Stimulated activated CD4-positive, alpha-beta T cell treated with anti-CD3 and anti-CD28 coated beads, Interleukin-1b, Interleukin-23, amount 100 ng/mL, for 24 hours (primary cell): Measurements from ENCODE around the gene DPH7.
"Not testable (repeated sequence)": the region's sequence is repeated elsewhere in the genome, so short reads cannot be mapped to it uniquely, and the experiment has no call there.

Source experiments
- DNase-seq, 4 experiments: peaks; one replicate each; pipeline ENCODE4 v3.0.0-alpha.2; 2020; ENCODE audit warnings: low read depth in 4 of 4, low spot score in 1 of 4

Gene DPH7

DNA sequence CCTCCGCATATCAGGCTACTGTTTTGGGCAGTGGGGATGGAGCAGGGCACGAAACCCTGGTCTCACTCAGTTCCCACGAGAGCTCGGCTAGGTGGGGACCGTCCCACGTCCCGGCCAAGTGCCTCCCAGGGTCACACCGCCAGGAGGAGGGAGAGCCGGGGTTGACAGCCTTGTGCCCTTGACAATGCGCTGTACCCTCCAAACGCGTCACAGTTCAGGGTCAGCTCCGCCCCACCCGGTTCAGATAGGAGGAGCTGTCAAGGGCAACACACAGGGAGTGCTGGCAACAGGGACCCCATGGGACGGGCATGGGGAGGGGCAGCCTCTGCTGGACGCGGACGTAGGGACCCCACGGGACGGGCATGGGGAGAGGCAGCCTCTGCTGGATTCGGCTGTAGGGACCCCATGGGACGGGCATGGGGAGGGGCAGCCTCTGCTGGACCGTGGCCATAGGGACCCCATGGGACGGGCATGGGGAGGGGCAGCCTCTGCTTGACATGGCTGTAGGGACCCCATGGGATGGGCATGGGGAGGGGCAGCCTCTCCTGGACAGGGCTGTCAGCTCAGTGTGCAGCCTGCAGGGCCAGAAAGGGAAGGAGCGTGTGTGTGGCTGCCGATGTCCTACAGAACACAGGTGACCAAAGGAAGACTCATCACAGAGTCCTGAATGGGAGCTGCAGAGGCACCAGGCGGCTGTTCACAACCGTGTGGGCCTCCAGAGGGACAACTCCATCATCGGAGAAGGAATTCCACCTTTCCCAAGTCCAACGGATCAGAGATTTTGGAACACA, 57.9 kb downstream of the DPH7 start:
- no peak for DNase-seq

DNA sequence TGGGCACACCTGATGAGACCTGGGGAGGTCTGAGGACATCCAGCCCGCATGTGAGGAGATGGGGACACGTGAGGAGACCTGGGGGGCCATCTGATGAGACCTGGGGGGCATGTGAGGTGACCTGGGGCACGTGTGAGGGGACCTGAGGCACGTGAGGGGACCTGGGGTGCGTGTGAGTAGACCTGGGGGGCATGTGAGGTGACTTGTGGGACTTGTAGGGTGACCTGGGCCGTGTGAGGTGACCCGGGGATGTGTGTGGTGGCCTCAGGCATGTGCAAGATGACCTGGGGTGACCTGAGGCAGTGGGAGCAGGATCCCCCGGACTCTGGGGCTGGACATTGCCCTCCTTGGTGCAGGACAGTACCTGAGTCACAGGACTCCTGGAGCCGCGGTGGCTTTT, 59.2 kb downstream of the DPH7 start:
- DNase-seq = no peak

DNA sequence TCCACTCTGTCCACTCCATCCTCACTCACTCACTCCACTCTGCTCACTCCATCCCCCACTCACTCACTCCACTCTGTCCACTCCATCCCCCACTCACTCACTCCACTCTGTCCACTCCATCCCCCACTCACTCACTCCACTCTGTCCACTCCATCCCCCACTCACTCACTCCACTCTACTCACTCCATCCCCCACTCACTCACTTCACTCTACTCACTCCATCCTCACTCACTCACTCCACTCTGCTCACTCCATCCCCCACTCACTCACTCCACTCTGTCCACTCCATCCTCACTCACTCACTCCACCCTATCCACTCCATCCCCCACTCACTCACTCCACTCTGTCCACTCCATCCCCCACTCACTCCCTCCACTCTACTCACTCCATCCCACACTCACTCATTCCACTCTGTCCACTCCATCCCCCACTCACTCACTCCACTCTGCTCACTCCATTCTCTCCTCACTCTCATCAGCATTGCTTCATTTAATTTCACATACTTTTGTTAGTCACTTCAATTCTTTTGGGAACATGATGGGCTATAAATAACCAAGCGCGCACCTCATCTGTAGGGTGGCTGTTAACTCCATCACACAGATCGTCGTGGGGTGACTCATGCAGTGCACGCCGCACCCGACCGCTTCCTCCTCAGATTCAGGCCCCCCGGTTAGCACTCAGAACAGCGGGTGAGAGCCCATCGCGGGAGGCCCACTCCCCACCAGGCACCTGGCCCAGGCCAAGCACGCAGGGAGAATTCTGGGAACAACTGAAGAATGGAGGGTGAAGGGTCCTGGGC, 59.9 kb downstream of the DPH7 start:
- not testable (repeated sequence) for DNase-seq

DNA sequence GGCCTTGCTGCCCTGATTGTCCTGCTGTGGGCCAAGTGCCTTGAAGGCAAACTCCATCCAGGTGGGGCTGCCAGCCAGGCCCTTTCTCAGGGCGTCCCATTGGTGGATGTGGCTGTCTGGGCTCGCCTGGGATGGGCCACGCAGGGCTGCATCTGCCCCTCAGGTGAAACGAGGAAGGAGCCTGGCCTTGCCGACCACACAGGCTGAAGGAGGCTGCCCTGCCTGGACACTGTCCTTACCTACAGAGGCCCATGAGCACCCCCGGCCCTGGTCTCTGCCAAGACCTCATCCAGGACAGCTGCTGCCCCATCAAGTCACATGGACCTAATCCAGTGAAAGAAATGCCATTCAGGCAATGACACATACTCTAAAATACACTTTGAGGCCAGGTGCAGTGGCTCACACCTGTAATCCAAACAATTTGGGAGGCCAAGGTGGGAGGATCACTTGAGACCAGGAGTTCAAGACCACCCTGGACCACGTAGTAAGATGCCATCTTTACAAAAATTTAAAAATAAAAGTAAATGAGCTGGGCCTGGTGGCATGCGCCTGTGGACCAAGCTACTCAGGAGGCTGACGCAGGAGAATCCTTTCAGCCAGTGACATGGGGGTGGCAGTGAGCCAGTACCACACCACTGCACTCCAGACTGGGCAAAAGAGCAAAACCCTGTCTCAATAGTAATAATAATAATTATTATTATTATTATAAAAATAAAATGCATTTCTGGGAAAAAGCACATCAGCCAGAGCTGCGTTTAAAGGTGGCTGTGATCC, 62.4 kb downstream of the DPH7 start:
- no peak for DNase-seq

DNA sequence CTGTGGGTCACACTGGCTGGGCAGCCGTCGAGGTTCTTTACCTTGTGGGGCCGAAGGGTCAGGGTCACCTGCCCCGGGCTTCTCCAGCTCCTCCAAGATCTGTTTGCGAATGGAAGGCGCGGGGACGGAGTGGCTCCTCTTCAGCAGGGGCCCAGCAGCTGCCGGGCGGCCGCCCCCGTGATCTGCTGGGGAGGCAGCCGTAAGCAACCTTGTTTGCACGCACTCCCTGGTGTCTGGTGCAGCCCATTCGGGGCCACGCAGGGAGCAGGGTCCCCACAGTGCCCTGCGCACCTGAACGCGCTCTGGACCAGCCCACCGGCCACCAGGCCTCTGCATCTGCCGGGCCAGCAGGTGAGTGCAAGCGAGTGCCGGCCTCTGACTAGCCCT, 63.4 kb downstream of the DPH7 start:
- no peak for DNase-seq

DNA sequence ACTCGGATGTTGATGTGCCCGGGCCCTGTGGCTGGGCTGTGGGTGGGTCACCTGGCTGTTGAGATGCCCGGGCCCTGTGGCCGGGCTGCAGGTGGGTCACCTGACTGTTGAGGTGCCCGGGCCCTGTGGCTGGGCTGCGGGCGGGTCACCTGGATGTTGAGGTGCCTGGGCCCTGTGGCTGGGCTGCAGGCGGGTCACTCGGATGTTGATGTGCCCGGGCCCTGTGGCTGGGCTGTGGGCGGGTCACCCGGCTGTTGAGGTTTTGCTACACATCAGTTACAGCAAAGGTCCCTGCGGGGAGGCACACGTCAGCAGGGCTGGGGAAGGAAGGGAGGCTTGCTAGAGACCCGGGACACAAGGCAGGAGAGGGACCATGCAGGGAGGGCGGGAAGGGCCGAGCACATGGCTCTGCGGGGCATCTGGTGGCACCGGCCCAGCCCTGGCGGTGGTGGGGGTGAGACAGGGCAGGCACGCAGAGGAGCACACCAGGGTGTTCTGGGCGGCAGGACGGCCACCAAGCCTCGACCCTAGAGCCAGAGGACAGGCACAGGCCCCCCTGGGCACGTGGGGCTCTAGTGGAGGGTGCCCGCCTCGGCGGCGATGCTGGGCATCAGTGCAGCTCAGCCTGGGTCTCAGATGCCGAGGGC, 63.9 kb downstream of the DPH7 start:
- no peak for DNase-seq

DNA sequence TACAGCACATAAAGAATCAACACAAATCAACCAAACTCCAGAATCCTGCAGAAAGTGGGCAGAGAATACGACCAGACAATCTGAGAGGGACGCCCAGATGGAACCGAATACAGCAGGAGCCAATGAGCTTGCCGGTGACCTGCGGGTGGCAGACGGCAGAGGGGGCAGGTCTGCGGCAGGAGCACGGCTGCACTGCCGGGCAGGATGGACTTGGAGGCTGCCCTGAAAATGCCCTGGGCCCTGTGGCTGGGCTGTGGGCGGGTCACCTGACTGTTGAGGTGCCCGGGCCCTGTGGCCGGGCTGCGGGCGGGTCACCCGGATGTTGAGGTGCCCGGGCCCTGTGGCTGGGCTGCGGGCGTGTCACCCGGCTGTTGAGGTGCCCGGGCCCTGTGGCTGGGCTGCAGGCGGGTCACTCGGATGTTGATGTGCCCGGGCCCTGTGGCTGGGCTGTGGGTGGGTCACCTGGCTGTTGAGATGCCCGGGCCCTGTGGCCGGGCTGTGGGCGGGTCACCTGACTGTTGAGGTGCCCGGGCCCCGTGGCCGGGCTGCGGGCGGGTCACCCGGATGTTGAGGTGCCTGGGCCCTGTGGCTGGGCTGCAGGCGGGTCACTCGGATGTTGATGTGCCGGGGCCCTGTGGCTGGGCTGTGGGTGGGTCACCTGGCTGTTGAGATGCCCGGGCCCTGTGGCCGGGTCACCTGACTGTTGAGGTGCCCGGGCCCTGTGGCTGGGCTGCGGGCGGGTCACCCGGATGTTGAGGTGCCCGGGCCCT, 64.7 kb downstream of the DPH7 start:
- not testable (repeated sequence) for DNase-seq

DNA sequence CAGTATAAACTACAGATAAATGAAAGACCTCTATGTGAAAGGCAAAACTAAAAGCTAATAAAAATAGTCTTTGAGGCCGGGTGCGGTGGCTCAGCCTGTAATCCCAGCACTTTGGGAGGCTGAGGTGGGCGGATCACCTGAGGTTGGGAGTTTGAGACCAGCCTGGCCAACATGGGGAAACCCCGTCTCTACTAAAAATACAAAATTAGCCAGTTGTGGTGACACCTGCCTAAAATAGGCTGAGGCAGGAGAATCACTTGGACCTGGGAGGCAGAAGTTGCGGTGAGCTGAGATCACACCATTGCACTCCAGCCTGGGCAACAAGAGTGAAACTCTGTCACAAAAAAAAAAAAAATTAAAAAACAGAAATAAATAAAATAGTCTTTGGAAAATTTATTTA, 65.6 kb downstream of the DPH7 start:
- DNase-seq = not testable (repeated sequence)

DNA sequence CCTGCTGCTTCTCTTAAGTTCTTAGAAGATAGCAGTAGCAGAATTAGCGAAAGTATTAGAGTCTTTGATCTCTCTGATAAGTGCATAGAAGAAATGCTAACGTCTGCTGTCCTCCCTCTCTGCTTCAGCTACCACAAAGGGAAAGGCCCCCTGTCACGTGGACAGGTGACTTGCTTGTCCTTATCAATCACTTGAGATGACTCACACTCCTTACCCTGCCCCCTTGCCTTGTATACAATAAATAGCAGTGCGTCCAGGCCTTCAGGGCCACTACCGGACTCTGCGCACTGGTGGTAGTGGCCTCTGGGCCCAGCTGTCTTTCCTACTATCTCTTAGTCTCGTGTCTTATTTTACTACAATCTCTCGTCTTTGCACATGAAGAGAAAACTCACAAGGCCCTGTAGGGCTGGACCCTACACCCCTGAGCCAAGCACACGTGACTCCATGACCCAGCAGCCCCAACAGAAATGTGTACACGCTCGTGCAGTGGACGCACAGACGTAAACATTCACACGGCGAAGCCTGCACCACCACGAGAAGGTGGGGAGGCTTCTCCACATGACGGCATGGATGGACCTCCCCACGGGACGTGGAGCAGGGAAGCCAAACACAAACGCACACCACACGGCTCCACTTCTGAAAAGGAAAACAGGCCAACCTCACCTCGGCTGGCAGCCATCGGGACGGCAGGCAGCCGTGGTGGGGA, 66.8 kb downstream of the DPH7 start:
- no peak for DNase-seq

DNA sequence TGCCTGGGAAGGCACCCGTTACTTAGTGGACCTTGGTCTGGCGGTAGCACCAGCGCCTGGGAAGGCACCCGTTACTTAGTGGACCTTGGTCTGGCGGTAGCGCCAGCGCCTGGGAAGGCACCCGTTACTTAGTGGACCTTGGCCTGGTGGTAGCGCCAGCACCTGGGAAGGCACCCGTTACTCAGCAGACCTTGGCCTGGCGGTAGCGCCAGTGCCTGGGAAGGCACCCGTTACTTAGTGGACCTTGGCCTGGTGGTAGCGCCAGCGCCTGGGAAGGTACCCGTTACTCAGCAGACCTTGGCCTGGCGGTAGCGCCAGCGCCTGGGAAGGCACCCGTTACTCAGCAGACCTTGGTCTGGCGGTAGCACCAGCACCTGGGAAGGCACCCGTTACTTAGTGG, 67.6 kb downstream of the DPH7 start:
- not testable (repeated sequence) for DNase-seq

DNA sequence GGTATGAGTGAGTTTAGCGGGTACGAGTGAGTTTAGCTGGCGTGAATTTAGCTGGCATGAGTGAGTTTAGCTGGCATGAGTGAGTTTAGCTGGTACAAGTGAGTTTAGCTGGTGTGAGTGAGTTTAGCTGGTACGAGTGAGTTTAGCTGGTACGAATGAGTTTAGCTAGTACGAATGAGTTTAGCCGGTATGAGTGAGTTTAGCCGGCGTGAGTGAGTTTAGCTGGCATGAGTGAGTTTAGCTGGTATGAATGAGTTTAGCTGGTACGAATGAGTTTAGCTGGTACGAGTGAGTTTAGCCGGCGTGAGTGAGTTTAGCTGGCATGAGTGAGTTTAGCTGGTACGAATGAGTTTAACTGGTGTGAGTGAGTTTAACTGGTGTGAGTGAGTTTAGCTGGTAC, 69.5 kb downstream of the DPH7 start:
- no peak for DNase-seq

DNA sequence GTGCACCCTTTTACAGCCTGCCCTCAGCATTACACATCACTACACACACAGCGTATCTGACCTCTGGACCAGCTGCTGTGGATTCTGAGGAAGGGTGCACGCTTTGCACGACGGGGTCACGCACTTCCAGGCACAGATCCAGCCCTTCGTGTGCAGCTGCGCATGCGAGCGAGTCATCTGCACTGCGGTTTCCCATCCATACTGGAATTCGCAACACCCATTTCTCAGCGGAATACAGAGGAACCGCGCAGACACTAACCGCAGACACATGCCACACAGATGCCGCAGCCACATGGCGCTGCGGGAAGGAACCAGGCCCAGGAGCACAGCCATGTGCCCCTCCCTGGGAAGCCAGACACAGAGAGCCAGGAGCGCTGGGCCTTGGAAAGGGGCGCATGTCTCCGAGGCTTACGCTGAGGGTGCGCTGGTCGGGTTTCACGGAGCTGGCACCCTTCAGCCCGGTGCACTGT, 72.0 kb downstream of the DPH7 start:
- DNase-seq = no peak

DNA sequence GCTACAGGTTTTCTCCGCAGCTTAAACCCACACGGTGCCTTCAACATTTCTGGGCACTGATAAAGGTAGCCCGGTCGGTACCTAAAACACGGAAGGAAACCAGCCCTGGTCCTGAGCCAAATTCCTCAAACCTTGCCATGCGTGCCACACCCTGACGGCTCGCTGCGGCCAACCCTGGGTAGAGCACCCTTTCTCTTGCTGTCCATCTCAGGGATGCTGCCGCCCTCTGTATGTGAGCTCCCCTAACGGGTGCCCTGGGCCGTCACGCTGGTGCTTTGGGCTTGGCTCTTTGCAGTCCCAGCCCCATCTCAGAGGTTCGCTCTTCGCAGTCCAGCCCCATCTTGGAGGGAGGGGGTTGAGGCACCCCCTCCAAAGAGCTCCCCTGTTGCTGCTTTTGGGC, 72.5 kb downstream of the DPH7 start:
- no peak for DNase-seq

DNA sequence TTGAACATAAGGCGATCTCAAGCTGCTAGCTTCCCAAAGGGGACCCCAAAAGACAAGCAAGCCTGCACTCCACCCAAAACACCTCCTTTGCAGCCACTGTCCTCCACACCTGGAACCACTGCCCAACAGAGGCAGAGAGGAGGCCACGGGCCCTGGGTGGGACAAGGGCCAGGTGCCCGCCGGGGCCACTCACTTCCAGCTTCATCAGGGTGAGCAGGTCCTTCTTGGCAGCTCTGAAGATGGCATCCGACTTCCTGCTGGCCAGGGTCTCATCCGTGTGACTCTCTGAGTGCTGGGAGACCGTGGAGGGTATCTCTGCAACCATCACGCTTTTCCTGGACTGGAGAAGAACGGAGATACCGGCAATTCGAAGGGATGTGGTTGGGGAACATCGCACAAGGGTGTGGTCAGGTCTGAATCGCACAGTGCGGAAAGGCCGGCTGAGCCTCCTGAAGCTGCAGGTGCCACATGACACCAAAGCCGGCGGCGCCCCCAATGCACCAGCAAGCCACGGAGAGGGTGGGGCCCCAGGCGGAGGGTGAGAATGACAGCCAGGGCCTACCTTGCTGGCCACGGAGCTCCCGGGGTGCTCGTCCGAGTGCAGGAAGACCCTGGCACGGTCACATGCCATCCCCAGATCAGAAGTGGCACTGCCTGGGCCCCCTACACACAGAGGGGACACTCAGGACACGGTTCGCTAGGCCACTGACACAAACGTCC, 73.1 kb downstream of the DPH7 start:
- DNase-seq = no peak
